ENCODE data around the gene MRTO4. TPM values are rescaled to one million over a fixed set of nuclear protein-coding genes. Genes with fewer than 3 reads are reported as not detected.
"Not testable (repeated sequence)": the region's sequence is repeated elsewhere in the genome, so short reads cannot be mapped to it uniquely, and the experiment has no call there.

Gene MRTO4
- total and polyA plus RNA-seq, 4 donors, result 13.9 to 59.1 (median 35.7) TPM

GRCh38 chr1:19300211-19300610, 48.6 kb downstream of the MRTO4 start:
- Histone ChIP-seq H3K9ac (ENCODE audit: insufficient read depth in 1 of 2, low read length in 2 of 2) (no peak overlapping the region), H3K4me1 (ENCODE audit: control insufficient read depth in 5 of 5, insufficient read depth in 5 of 5, low read length in 5 of 5) (no peaks in the 10 kb centered on the region), H3K4me3 (no peak overlapping the region), H3K9me3 (ENCODE audit: control insufficient read depth in 4 of 4, insufficient read depth in 3 of 4, low read length in 3 of 4) (peaks cover 0 to 3% (median 1%) of the 10 kb centered on the region in 4 donors), H3K27me3 (ENCODE audit: control insufficient read depth in 3 of 3, insufficient read depth in 3 of 3, low read length in 2 of 3) (no peaks in the 10 kb centered on the region), H3K27ac (ENCODE audit: low read depth in 1 of 2, low read length in 1 of 2) (no peak overlapping the region), H3K36me3 (ENCODE audit: control insufficient read depth in 4 of 4, insufficient read depth in 4 of 4, low read length in 4 of 4) (peaks cover 11 to 26% (median 23%) of the 10 kb centered on the region in 4 donors)
- TF ChIP-seq CTCF (IDR thresholded peaks at IDR 0.05; ENCODE audit: control extremely low read depth, extremely low read depth), result no peak
- ATAC-seq (ENCODE audit: insufficient read depth, low FRiP score) (no peak), DNase-seq (no peak)
- WGBS, 2 donors, result 93 to 95% methylated on average over 2 of the region's 2 CpGs

DNA sequence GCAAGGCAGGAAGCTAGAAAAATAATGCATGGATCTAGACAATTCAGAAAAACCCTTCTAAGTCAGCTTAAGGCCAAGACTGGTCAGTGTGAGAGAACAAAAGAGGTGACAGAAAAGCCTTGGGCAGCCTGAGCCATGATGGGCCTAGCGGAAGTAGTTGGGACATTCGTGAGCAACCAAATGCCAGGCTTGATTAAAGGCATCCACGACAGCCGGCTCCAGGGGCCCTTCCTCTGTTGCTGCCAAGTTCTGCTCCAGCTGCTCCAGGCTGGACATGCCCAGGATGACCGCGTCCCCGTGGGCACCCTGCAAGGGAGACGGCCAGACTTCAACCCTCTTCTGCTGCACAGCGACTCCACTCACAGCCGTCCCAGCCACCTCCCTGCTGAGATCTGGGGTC, 52.5 kb downstream of the MRTO4 start:
- H3K4me1 ChIP-seq (ENCODE audit: control insufficient read depth in 5 of 5, insufficient read depth in 5 of 5, low read length in 5 of 5); H3K9me3 ChIP-seq (ENCODE audit: control insufficient read depth in 4 of 4, insufficient read depth in 3 of 4, low read length in 3 of 4); H3K9ac ChIP-seq (ENCODE audit: insufficient read depth in 1 of 2, low read length in 2 of 2); H3K4me3 ChIP-seq; DNase-seq; H3K27me3 ChIP-seq (ENCODE audit: control insufficient read depth in 3 of 3, insufficient read depth in 3 of 3, low read length in 2 of 3); ATAC-seq (ENCODE audit: insufficient read depth, low FRiP score); H3K27ac ChIP-seq (ENCODE audit: low read depth in 1 of 2, low read length in 1 of 2): not testable (repeated sequence)
- WGBS, 2 donors, result 94 to 95% methylated on average over 10 of the region's 10 CpGs
- H3K36me3 ChIP-seq (ENCODE audit: control insufficient read depth in 4 of 4, insufficient read depth in 4 of 4, low read length in 4 of 4), result peaks cover 11 to 48% (median 45%) of the 10 kb centered on the region in 4 donors

GRCh38 chr1:19305880-19306279, 54.3 kb downstream of the MRTO4 start:
- no peak overlapping the region for H3K4me3 ChIP-seq
- no peaks in the 10 kb centered on the region for H3K9me3 ChIP-seq (ENCODE audit: control insufficient read depth in 4 of 4, insufficient read depth in 3 of 4, low read length in 3 of 4)
- H3K36me3 ChIP-seq (ENCODE audit: control insufficient read depth in 4 of 4, insufficient read depth in 4 of 4, low read length in 4 of 4), result peaks cover 11 to 50% (median 45%) of the 10 kb centered on the region in 4 donors
- no peak for DNase-seq
- no peak overlapping the region for H3K9ac ChIP-seq (ENCODE audit: insufficient read depth in 1 of 2, low read length in 2 of 2)
- H3K27ac ChIP-seq (ENCODE audit: low read depth in 1 of 2, low read length in 1 of 2), result no peak overlapping the region
- H3K4me1 ChIP-seq (ENCODE audit: control insufficient read depth in 5 of 5, insufficient read depth in 5 of 5, low read length in 5 of 5), result peaks cover 0 to 5% (median 3%) of the 10 kb centered on the region in 5 donors
- 95 to 96% methylated on average over 11 of the region's 11 CpGs for WGBS, 2 donors
- no peak for ATAC-seq (ENCODE audit: insufficient read depth, low FRiP score)
- no peaks in the 10 kb centered on the region for H3K27me3 ChIP-seq (ENCODE audit: control insufficient read depth in 3 of 3, insufficient read depth in 3 of 3, low read length in 2 of 3)
- no peak for TF ChIP-seq CTCF (IDR thresholded peaks at IDR 0.05; ENCODE audit: control extremely low read depth, extremely low read depth)

- no peak overlapping the region for H3K27ac ChIP-seq (ENCODE audit: low read depth in 1 of 2, low read length in 1 of 2)
- H3K9me3 ChIP-seq (ENCODE audit: control insufficient read depth in 4 of 4, insufficient read depth in 3 of 4, low read length in 3 of 4), result no peaks in the 10 kb centered on the region
- TF ChIP-seq CTCF (IDR thresholded peaks at IDR 0.05; ENCODE audit: control extremely low read depth, extremely low read depth), result no peak
- H3K4me1 ChIP-seq (ENCODE audit: control insufficient read depth in 5 of 5, insufficient read depth in 5 of 5, low read length in 5 of 5), result peaks cover 0 to 11% (median 3%) of the 10 kb centered on the region in 5 donors
- H3K27me3 ChIP-seq (ENCODE audit: control insufficient read depth in 3 of 3, insufficient read depth in 3 of 3, low read length in 2 of 3), result no peaks in the 10 kb centered on the region
- no peak overlapping the region for H3K4me3 ChIP-seq
- no peak for DNase-seq
- peaks cover 11 to 50% (median 44%) of the 10 kb centered on the region in 4 donors for H3K36me3 ChIP-seq (ENCODE audit: control insufficient read depth in 4 of 4, insufficient read depth in 4 of 4, low read length in 4 of 4)
- ATAC-seq (ENCODE audit: insufficient read depth, low FRiP score), result no peak
- 96 to 98% methylated on average over 6 of the region's 6 CpGs for WGBS, 2 donors
- no peak overlapping the region for H3K9ac ChIP-seq (ENCODE audit: insufficient read depth in 1 of 2, low read length in 2 of 2)
These were observed 55.3 kb downstream of the MRTO4 start for GRCh38 chr1:19306941-19307340.
